ENCODE measurements around the gene CSRP2. TPM values are rescaled to one million over a fixed set of nuclear protein-coding genes. Genes with fewer than 3 reads are reported as not detected.

Gene CSRP2
- total and polyA plus RNA-seq, 2 of the 8 experiments (the other 6 are each of a cell fraction or from before 2014, with no cell fraction given) = 149 to 227 TPM

DNA sequence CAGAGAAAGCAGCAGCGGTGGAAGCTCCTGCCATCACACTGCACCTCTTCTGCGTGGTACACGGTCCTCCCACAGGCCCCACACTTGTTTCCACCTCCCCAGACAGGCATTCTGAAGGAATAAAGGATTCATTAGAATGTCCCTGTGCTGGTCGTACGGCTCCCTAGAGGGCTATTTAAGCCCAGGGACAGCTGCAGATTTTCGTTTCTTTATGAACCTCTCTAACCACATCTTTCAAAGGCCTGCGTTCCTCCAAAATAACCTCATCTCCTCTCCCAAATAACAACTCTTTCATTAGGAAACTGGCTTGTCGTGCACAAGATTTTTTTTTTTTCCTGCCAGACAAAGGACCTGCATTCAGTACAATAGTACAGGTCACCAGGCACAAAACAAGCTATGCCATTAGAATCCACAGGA, 12.7 kb downstream of the CSRP2 start (continued):
- TF ChIP-seq, protein P1, sequence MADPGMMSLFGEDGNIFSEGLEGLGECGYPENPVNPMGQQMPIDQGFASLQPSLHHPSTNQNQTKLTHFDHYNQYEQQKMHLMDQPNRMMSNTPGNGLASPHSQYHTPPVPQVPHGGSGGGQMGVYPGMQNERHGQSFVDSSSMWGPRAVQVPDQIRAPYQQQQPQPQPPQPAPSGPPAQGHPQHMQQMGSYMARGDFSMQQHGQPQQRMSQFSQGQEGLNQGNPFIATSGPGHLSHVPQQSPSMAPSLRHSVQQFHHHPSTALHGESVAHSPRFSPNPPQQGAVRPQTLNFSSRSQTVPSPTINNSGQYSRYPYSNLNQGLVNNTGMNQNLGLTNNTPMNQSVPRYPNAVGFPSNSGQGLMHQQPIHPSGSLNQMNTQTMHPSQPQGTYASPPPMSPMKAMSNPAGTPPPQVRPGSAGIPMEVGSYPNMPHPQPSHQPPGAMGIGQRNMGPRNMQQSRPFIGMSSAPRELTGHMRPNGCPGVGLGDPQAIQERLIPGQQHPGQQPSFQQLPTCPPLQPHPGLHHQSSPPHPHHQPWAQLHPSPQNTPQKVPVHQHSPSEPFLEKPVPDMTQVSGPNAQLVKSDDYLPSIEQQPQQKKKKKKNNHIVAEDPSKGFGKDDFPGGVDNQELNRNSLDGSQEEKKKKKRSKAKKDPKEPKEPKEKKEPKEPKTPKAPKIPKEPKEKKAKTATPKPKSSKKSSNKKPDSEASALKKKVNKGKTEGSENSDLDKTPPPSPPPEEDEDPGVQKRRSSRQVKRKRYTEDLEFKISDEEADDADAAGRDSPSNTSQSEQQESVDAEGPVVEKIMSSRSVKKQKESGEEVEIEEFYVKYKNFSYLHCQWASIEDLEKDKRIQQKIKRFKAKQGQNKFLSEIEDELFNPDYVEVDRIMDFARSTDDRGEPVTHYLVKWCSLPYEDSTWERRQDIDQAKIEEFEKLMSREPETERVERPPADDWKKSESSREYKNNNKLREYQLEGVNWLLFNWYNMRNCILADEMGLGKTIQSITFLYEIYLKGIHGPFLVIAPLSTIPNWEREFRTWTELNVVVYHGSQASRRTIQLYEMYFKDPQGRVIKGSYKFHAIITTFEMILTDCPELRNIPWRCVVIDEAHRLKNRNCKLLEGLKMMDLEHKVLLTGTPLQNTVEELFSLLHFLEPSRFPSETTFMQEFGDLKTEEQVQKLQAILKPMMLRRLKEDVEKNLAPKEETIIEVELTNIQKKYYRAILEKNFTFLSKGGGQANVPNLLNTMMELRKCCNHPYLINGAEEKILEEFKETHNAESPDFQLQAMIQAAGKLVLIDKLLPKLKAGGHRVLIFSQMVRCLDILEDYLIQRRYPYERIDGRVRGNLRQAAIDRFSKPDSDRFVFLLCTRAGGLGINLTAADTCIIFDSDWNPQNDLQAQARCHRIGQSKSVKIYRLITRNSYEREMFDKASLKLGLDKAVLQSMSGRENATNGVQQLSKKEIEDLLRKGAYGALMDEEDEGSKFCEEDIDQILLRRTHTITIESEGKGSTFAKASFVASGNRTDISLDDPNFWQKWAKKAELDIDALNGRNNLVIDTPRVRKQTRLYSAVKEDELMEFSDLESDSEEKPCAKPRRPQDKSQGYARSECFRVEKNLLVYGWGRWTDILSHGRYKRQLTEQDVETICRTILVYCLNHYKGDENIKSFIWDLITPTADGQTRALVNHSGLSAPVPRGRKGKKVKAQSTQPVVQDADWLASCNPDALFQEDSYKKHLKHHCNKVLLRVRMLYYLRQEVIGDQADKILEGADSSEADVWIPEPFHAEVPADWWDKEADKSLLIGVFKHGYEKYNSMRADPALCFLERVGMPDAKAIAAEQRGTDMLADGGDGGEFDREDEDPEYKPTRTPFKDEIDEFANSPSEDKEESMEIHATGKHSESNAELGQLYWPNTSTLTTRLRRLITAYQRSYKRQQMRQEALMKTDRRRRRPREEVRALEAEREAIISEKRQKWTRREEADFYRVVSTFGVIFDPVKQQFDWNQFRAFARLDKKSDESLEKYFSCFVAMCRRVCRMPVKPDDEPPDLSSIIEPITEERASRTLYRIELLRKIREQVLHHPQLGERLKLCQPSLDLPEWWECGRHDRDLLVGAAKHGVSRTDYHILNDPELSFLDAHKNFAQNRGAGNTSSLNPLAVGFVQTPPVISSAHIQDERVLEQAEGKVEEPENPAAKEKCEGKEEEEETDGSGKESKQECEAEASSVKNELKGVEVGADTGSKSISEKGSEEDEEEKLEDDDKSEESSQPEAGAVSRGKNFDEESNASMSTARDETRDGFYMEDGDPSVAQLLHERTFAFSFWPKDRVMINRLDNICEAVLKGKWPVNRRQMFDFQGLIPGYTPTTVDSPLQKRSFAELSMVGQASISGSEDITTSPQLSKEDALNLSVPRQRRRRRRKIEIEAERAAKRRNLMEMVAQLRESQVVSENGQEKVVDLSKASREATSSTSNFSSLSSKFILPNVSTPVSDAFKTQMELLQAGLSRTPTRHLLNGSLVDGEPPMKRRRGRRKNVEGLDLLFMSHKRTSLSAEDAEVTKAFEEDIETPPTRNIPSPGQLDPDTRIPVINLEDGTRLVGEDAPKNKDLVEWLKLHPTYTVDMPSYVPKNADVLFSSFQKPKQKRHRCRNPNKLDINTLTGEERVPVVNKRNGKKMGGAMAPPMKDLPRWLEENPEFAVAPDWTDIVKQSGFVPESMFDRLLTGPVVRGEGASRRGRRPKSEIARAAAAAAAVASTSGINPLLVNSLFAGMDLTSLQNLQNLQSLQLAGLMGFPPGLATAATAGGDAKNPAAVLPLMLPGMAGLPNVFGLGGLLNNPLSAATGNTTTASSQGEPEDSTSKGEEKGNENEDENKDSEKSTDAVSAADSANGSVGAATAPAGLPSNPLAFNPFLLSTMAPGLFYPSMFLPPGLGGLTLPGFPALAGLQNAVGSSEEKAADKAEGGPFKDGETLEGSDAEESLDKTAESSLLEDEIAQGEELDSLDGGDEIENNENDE (IDR thresholded peaks at IDR 0.05; ENCODE audit: insufficient replicate concordance, low read length) = no peak
- TF ChIP-seq YY1 (IDR thresholded peaks at IDR 0.05; ENCODE audit: low read depth, low read length) = no peak
- no peak for TF ChIP-seq POLR2A (IDR thresholded peaks at IDR 0.05; ENCODE audit: control extremely low read depth in 1 of 2, low read depth in 2 of 2, low read length in 2 of 2)
- TF ChIP-seq EP300 (IDR thresholded peaks at IDR 0.05; ENCODE audit: borderline replicate concordance in 1 of 2, low read depth in 2 of 2, low read length in 2 of 2) = no peak
- TF ChIP-seq, protein P2, sequence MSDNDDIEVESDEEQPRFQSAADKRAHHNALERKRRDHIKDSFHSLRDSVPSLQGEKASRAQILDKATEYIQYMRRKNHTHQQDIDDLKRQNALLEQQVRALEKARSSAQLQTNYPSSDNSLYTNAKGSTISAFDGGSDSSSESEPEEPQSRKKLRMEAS (IDR thresholded peaks at IDR 0.05) = no peak
- TF ChIP-seq, protein P3, sequence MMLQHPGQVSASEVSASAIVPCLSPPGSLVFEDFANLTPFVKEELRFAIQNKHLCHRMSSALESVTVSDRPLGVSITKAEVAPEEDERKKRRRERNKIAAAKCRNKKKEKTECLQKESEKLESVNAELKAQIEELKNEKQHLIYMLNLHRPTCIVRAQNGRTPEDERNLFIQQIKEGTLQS (IDR thresholded peaks at IDR 0.05; ENCODE audit: insufficient read depth, low read depth, low read length) = no peak
- no peak for TF ChIP-seq SIRT6 (IDR thresholded peaks at IDR 0.05; ENCODE audit: low read length)
- TF ChIP-seq BRCA1 (IDR thresholded peaks at IDR 0.05; ENCODE audit: low read depth, low read length) = no peak

Measured in H1 (cell line).